ENCODE results near the gene C2CD3.
A peak's percentile ranks its signal among the peaks of the same experiment; 100 is the strongest.

C2CD3 gene

GRCh38 chr11:74170694-74171629, at the start of gene C2CD3, which contains the start of gene PPME1:
TSS of gene C2CD3 (minus strand) at chr11:74171002. CDS start at chr11:74170792, 210 bp downstream.
TSS of gene PPME1 (plus strand) at chr11:74171289. CDS start at chr11:74171422, 133 bp downstream.
- DNase-seq = peak; percentile 98

DNA sequence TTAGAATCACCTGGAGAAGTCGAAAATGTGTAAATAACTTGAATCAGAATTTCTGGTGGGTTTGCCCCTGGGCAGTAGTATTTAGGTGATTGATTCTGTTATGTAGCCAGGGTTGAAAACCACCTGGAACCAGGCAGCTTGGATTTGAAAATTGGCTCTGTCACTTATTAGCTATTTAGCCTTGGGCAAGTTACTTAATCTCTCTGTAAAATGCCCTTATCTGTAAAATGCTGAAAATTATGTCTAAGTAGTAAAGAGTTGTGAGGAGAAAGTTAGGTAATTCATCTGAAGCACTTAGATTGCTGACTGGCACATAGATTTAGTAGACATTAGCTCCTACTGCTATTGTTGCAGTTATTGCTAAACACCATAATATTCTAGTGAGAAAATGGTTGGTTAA, 49.6 kb upstream of the C2CD3 start:
- no peak for DNase-seq

GRCh38 chr11:74212533-74212932, 41.7 kb upstream of the C2CD3 start:
- no peak for DNase-seq

DNA sequence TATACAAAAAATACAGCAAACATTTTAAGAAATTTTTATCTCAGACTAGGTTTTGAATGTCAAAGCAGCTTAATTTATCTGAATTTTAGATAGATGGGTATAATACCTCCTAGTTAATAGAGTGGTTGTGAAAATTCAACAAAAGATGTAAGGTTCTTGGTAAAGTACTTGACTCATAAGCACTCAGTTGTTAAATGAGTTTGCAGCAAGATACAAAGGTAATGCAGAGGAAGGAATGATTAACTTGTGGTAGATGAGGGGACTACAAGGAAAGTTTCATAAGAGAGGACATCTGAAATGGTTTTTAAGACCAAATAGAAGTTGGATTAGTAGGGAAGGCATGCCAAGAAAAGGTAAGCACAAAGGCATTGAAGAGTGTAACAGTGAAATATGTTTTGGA, 37.7 kb upstream of the C2CD3 start:
- no peak for DNase-seq

DNA sequence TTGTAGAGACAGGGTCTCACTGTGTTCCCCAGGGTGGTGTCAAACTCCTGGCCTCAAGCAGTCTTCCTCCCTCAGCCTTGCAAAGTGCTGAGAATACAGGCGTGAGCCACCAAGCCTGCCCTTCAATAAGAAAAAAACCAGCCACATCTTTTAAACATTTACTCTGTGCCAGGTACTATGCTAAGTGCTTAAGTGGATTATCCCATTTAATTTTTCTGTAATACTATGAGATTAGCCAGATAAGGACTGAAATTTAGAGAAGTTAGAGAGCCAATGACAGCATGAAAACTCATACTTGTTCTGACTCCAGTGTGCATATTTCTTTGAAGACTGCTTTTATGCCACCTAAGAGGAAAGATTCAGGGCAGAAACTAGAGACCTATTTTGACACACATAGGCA, 35.9 kb upstream of the C2CD3 start:
- DNase-seq = no peak

- DNase-seq = no peak
Measured at GRCh38 chr11:74205181-74205580, 34.4 kb upstream of the C2CD3 start.

- no peak for DNase-seq
Measured at GRCh38 chr11:74204701-74205100, 33.9 kb upstream of the C2CD3 start.

DNA sequence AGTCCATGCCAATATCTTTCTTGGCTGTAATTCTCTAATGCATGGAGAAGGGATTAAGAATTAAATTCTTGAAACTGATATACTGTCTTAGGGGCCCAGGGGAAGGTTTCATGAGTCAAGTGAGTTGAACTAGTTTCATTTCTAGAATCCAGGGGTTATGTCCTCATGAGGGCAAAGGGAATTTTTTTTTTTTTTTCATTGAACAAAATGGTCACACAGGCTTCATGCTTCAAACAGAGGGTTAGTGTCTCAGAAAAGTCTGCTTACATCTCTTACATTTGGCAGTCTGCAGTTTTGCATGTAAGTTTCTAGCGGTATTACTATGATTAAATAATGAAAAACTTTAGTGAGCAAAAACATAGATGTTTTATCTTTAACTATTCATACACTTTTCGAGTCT, 33.2 kb upstream of the C2CD3 start:
- DNase-seq = no peak

DNA sequence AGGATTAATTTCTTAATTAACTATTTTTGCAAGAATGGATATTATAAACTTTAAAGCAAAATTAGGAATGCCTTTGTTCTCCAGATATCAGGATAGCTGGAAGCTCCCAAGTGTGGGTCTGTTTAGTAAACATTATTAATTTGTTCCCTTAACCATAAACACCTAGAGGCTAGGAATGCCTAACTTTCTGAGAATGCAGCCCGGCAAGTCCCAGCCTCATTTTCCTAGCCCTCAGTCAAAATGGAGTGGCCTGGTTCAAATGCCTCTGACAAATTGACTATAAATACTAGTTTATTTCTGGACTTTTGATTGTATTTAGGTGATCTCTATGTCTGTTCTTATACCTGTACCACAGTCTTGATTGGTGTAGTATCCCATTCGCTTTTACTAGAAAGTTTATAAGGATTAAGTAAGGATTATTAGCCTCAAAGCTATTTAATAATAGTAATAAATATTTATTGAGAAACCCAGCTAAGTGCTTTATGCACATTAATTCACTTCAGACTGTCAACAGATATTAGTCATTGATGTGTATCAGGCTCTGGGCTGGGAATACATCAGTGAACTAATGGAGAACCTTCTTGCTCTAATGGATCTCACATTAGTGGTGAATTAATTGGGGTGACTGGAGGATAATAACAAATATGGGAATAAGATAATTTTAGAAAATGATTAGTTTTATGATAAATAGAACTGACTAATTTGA, 26.1 kb upstream of the C2CD3 start:
- DNase-seq = no peak

GRCh38 chr11:74195828-74196227, 25.0 kb upstream of the C2CD3 start:
- no peak for DNase-seq

DNA sequence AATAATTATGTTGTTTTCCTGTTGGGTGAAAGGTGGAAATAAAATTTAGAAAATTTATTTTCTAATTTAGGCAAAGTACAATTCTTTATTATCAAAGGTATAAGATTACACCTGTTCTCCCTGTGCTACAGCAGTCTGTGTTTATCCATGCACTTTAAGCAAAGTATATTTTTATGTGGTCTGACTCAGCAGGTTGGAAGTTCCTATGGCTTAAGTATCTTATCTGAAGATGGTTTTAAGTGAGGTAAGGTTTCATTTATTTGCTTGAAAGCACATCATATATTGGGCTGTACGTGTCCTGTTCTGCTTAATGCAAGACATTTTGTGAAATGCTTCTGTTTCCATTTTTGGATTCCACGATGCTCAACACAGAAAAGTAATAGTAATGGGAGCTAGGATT, 14.9 kb upstream of the C2CD3 start:
- DNase-seq = no peak

GRCh38 chr11:74185285-74185684, 14.5 kb upstream of the C2CD3 start:
- DNase-seq = no peak

GRCh38 chr11:74182635-74183034, 11.8 kb upstream of the C2CD3 start:
- no peak for DNase-seq

DNA sequence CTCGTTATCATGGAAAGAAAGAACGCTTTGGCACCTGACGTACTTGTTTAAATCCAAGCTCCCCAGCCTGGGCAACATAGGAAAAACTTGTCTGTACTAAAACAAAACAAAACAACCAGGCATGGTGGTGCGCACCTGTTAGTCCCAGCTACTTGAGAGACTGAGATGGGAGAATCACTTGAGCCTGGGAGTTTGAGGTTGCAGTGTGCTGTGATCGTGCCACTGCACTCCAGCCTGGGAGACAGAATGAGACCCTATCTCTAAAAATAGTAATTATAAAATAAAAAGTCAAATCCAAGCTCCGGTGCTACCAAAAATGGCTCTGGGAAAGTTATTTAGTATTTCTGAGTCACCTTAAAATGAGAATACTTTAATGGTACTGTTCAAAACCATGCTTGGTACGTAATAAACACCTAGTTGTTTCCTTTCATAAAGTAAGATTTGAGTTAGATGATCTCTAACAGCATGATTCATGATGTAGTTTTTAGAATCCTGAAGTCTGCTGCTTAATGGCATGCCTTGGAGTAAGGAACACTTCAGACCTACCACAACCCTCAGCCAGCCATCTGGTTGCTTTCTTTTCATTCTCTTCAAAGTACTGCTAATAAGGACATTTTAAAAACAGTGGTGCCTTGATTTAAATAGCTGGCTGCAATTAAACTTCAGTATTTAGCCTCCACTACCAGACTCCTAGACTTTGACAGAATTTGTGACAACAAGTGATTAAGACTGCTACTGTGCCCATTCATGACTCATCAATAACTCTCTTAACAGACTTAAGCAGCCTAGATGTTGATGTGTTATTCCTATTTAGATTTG, 8.6 kb upstream of the C2CD3 start:
- DNase-seq = no peak

DNA sequence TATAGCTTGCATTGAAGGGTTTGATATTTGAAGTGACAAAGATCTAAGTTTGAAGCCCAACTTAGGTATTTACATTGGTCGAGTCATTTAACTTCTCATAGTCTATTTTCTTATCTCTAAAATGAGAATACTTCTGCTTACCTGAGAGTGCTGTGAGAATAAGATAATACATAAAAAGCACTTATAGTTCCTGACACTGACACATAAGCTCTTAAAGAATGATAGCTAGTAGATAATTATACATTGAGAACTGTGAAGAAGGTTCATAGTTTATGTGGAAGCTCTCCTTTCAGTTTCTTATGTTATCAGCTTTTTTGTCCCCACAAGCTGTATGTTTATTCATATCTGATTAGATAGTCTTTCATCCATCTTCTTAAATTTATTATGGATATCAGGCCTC, 5.1 kb upstream of the C2CD3 start:
- DNase-seq = no peak

- DNase-seq = no peak
Measured at GRCh38 chr11:74171997-74172396, 1.2 kb upstream of the C2CD3 start.

GRCh38 chr11:74171630-74171968, 797 bp upstream of the C2CD3 start:
- no peak for DNase-seq

- DNase-seq = no peak
Measured at GRCh38 chr11:74169738-74170458, 904 bp downstream of the C2CD3 start.

DNA sequence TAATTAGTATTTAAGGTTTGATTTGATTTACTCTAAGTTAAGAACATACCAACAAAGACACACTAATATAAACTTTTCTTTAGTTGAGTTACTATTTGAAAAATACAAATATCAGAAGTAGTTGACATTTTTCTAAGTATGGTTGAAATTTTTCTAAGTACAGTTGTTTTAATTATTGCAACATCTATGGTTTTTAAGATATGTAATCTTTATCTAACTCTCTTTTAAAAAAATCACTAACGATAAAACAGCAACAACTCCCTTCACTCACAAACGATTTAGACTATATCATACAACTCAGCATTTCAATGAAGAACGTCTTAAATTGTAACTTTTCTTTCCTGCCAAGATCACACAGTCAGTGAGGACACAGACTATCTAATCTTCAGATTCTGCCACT, 2.0 kb downstream of the C2CD3 start:
- DNase-seq = no peak

- no peak for DNase-seq
Measured at GRCh38 chr11:74162681-74163467, 7.9 kb downstream of the C2CD3 start.

DNA sequence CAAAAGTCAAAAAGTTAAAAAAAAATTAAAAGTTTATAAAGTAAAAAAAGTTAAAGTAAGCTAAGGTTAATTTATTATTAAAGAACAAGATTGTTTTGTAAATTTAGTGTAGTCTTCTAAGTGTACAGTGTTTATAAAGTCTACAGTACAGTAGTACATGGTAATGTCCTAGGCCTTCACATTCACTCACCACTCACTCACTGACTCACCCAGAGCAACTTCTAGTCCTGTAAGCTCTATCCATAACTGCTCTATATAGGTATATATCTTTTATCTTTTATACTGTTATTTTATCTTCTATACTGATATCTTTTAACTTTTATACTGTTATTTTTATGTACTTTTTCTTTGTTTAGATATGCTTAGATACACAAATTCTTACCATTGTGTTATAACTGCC, 11.2 kb downstream of the C2CD3 start:
- no peak for DNase-seq

GRCh38 chr11:74157169-74157568, 13.6 kb downstream of the C2CD3 start:
- no peak for DNase-seq
